Globus pallidus (tissue), 1 donor: ENCODE results near the gene RASL11B.
A peak's percentile ranks its signal among the peaks of the same experiment; 100 is the strongest.
"Not testable (repeated sequence)": the region's sequence is repeated elsewhere in the genome, so short reads cannot be mapped to it uniquely, and the experiment has no call there.

Source experiments
- DNase-seq: peaks from one replicate; pipeline ENCODE4 v3.0.0-alpha.2; 2015; ENCODE audit warnings: low spot score

Gene RASL11B, protein sequence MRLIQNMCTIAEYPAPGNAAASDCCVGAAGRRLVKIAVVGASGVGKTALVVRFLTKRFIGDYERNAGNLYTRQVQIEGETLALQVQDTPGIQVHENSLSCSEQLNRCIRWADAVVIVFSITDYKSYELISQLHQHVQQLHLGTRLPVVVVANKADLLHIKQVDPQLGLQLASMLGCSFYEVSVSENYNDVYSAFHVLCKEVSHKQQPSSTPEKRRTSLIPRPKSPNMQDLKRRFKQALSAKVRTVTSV

DNA sequence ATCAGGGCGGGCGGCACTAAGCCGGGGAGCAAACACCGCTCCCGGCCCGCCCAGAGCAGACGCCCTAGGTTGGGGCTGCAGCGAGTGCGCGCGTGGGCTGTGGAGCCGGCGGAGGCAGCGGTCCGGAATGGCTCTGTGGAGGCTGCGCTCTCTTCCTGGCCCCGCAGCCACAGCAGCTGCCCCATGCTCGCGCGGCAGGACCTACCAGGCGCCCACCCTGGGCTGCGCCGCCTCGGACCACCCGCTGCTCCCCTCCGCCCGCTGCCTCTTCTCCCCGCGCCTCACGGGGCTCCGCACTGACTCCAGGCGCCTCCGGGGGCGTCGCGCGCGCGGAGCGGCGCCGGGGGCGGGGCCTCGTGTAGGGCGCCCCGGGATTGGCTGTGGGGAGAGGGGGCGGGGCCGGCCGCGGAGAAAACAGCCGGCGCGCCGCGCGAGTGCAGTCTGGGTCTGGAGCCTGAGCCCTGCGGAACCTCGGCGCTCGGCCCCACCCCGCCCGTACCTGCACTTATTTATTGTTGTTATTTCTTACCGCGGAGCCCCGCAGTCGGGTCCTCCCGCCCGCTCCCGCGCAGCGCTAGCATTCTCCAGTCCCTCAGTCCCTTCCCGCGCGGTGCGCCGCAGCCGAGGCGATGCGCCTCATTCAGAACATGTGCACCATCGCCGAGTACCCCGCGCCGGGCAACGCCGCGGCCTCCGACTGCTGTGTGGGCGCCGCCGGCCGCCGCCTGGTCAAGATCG is at the start of gene RASL11B:
Gene RASL11B (plus strand): TSS at position 439 of the 738 bp plus-strand sequence. CDS start 191 bp downstream, at position 630.
- peak; percentile 77 for DNase-seq

DNA sequence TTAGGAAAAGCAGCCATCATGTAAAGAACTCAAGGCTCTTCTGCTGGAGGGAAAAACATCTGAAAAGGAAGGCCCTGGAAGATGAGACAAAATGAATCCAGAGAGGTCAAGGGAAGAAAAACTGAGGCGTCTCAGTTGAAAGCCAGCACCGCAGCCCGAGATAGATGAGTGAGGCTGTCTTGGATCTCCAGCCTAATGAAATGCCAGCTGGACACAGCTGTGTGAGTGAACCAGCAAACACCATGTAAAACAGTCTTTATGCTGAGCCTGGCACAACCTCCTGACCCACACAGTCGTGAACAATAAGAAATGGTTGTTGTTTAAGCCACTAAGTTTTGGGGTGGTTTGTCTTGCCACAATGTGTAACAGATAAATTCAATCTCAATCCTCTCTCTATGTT is 48.6 kb upstream of the RASL11B start:
- DNase-seq = no peak

DNA sequence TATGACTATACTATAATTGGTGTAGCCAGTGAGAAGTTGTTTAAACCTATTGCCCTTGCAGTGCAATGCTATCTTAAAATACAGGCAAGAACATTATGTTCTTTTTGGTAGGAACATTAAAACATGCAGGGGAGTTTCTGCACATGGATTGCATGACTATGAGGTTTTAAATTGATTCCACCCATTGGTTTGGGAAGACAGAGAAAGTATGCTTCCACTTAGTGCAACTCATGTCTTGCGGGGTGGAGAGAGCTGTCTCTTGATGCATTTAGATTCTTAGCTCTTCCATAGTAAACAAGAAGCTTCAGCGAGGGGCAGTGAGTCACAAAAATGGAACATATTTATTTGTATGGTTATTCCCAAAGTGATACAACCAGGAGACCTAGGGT is 39.5 kb upstream of the RASL11B start:
- no peak for DNase-seq

DNA sequence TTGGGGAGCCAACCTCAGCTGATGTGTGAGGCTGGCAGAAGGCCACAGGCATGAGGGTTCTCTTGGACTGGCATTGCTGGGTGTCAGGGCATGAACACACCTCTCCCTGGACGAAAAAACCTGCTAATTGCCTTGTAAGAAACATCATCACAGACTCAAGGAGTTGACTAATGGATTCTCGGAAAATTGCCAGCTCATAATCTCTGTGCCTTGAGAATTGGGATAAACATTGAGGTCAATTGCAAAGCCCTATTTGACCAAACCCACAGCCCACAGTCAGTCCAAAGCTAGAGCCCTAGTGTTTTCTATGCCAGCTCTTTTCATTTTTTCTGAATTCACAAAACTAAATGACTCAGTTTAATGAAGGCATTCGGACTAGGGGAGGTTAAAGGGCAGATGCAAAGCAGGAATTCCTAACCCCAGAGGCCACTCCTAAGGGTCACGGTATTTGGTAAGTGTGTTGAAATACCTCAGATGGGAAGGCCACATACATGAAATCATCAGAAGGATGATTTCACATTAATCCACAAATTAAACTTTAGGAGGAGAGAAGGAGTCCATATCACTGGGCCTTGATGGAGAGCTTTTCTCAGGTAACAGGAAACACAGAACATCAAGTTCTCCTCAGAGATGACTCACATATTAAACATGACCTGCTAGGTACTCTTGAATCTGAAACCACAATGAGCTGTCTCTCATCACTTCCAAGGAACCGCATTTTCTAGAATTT is 39.0 kb upstream of the RASL11B start:
- DNase-seq = no peak

DNA sequence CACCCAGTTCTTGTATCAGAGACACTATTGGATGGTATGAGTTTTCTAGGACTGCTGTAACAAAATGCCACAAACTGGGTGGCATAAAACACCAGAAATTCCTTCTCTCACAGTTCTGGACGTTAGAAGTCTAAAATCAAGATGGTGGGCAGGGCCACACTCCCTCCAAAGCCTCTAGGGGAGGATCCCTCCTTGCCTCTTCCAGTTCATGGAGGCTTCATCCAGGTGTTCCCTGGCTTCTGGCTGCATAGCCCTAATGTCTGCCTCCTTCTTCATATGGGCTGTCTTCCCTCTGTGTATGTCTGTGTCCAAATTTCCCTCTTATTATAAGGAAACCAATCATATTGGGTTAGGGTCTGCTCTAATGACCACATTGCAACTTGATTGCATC is 38.4 kb upstream of the RASL11B start:
- DNase-seq = no peak

DNA sequence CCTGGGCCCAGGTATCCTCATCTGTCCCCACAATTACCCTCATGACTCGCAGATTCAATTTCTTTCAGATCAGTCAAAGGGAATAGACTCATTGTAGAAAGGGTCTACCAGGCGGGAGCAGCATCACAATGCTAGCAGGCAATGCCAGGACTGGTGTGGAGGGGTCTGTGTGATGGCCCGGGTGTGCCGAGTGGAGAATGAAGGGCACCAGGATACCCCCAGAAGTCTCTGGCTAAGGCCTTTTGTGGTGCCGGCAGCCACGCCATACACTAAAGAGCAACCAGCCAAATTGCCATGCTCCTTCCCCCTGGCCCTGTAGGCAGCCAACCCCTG is 37.9 kb upstream of the RASL11B start:
- DNase-seq = no peak

DNA sequence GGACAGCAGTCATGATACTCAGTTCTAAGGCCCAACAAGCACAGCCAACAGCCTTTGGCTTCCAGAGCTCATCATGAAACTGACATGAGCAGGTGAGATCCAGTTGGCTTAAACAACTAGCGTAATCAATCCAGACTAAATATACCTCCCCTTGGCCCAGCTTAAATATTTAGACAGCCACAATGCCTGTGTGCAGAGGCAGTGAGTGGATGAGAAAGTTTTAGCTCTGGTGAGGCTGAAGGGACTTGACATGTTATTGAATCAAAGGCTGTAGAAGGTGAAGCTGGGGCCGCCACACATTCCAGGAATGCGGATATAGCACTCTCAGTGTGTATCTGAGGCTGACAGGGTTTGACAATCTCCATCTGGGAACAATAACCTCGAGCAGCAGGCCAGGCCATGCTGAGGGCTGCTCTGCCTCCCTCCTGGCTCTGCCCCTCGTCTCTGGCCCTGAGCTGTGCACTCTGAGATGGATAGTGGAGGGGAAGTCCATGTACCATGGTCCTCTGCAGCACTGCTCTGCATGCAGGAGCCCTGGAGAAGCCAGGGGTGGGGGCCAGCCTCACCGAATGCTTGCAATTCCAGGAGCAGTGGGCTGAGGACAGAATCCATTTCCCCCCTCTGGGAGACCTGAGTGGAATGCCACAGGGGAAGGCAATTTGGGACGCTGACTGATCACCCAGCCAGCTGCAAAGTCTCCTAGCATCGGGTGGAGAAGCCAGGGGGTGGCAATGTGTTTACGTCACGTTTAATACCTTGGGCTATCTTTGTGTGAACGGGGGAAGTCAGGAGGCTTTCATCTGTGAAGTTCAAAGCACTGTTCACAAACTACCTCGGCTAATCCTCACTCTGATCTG is 37.3 kb upstream of the RASL11B start:
- no peak for DNase-seq

DNA sequence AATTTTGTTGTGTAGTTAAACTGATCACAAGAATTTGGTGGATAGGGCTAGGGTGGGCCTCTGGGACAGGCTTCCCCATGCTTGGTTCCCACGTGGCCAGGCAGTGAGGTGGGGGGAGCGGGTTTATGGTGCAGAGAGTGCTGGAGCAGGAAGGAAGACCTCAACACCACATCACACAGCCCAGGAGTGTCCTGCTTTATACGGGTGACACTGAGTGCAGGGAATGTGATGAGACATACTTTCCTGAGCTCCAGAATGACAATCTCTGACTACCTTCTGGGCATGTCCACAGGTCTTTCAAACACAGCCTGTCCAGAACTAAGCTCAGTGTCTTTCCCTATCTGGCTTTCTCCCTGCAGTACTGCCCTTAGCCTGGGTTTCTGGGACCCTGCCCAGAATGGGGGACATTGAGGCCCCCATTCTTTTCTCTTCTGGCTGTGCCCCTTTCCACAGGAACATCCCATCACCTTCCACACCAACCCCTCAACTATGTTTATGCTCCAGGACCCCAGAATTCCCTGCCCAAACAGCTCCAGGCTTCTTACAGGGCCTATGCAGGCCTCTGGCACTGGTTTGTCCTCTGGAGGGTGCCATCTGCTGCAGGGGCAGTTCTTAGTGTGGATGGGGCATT is 36.5 kb upstream of the RASL11B start:
- no peak for DNase-seq

DNA sequence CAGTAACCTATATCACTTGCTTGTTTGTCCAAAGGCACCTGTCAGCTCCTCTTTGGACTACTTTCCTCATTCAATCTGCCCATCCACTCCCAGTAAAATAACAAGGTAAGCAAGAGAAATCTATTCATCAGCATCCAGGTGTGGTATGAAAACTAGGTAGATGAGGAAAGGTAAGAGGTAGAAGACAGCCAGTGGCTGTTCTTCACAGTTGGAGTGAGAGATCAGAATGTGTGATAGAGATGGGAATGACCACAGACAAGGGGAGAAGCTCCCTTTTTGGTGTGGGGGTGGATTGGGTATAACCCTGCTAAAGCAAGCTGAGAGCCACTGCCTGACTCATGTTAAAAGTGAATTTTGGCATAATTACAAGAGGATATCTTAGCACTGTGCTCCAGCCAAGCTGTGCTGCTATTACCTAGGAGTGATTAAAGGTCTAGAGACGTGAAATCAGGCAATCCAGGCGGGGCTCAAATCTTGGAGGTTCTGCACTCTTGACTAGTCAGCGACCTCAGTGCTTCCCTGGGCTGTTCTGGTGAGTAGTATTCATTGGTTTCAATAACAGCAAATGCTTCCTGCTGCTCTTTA is 28.1 kb upstream of the RASL11B start:
- no peak for DNase-seq

DNA sequence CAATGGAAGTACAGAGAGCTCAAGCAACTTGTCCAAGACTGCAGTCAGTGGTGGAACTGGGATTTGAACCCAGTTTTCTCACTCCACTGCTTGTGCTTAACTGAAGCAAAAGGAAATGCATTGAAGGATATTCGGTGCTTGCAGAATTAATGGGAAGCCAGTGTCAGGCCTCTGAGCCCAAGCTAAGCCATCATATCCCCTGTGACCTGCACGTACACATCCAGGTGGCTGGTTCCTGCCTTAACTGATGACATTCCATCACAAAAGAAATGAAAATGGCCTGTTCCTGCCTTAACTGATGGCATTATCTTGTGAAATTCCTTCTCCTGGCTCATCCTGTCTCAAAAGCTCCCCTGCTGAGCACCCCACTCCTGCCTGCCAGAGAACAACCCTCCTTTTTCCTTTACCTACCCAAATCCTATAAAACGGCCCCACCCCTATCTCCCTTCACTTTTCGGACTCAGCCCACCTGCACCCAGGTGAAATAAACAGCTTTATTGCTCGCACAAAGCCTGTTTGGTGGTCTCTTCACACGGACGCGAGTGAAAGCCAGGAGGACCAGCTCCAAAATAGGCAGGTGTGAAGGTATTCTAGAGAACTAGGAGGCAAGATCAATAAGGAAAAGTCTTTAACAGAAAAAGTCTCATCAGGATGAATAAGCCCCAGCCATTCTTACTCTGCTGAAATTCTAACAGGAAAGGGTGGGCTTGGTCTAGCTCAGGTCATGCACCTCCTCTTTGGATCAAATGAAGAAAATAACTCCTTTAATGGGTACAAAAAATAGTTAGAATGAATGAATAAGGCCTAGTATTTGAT is 27.3 kb upstream of the RASL11B start:
- not testable (repeated sequence) for DNase-seq

DNA sequence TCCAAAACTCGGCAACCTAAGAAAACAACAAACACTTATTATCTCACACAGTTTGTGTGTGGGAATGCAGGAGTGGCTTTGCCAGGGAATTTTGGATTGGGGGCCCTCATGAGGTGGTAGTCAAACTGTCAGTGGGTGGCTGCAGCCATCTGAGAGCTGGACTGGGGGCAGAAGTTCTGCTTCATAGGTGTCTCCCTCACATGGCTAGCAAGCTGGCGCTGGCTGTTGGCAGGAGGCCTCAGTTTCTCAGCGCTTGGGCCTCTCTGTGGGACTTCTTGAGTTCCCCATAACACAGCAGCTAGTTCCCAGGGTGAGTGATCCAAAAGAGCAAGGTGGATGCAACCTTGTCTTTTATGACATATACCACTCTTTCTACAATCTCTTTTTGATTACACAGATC is 26.0 kb upstream of the RASL11B start:
- no peak for DNase-seq

DNA sequence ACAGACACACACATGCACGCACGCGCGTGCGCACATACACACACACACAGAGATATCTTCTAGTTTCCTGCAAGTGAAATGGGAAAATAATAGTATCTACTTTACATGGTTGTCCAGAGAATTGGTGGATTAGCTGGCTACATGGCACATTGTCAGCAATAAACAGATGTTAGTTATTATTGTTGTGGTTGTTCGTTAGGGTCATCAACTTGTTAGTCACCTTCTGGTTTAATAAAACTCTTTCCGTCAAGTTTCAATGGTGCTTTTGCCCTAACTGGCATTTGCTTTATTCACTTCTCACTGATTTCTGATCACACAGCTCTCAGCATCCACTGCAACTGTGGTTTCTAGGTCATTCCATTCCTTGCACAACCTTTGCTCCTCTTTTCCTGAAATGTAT is 25.4 kb upstream of the RASL11B start:
- DNase-seq = no peak

DNA sequence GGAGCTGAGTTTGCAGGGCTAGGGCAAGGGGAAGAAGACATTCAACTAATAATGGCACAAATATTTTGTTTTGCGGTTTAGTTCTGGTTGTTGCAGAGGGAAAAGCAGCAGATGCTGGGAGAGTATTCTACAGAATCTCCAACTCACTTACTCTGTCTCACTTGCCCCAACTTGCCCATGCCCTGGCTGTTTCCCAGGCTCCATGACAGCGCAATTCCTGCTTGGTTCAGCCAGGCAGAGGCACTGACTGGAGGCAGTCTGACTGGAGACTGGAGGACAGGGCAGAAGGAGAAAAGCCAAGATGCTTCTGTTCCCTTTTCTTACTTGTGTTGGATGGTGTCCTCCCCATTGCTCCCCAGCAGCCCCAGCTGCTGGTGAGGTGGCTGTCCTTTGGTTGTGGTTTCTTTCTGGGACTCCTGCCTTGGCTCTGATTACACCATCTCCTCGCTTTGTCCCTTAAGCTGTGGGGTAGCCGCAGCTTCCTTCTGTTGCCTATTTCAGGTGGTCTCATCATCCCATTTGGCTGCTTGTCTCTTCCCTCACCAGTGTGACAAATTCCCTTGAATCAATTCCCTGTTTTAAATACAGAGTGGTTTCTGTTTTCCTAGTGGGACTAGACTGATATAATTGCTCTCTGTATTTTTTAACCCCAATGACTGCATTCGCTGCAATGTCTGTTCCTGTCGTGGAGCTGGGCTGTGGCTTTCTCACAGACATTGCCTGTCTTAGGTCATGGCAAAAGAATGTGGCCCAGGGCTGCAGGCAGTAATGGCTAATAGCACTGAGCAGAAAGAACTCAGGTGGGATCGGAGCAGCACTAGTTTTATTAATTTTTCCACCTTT is 24.2 kb upstream of the RASL11B start:
- no peak for DNase-seq

DNA sequence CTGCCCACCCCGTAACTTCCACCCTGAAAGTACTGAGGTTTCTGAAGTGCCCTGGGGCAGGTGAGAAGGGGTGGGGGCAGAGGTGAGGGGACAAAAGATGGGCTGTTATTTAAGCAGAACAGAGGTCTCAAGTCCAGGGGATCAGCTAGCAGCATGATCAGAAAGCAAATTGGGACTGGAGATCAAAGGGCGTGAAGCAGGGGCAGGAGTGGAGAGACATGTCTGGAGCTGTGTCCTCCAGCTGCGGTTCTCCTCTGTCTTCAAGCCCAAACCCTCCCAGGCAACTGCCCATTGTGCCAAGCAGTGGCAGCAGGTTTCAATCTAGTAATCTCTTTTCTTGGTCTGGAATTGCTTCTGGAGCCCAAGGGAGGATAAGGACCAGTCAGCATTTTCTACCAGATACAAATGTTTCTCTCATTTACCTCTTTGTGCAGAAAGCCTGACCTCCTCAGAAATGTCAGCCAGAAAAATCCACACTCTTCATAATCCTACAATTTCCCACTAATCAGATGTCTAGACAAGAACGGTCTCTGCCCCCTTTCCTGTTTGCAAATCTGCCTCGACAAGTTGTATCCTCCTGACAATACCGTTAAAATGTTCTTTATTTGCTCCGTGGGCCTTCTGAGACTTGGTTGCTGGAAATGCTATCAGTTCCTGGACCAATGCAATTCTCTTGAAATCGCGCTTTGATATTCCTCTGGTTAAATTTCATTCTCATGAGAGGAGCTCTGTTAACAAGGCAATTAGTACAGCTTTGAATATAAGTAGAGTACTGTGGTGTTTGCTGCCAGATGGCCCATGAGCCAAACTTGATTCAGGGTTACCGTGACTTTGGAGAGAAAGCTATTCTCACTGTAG is 23.2 kb upstream of the RASL11B start:
- DNase-seq = no peak

DNA sequence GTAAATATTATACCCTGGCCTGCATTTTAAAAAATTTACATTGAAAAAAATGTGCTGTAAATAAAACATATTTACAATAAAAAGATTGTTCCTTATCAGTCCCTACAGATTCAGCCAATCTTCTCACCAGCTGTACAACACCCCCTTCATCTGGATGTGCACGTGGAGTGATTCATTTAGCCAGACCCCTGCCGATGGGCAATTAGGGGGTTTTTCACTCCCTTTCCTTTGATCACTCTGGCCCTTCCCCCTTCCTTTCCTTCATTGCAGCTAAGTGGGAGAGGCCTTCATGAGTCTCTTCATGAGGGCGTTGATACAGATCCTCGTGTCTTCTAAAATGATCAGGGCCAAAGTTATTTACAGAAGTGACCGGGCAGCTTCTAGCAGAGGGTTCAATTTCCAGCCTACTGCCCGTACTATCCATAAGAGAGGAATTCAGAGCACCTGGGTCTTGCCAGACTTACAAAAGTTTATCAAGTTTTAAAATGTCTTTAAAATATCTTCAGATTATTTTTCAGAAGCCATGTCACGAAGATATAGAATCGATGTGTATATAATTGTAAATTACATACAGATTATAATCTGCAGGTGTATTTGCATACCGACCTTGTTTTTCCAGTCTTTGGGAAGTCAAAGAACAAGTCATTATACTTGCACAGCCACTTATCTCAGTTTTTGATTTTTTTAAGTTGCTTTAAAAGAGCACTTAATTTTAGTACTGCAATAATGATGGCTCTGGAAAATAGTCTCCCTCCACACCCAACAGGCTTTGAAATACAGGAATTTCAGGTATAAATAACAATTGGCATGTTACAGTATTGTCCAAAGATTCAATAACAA is 21.4 kb upstream of the RASL11B start:
- DNase-seq = no peak

DNA sequence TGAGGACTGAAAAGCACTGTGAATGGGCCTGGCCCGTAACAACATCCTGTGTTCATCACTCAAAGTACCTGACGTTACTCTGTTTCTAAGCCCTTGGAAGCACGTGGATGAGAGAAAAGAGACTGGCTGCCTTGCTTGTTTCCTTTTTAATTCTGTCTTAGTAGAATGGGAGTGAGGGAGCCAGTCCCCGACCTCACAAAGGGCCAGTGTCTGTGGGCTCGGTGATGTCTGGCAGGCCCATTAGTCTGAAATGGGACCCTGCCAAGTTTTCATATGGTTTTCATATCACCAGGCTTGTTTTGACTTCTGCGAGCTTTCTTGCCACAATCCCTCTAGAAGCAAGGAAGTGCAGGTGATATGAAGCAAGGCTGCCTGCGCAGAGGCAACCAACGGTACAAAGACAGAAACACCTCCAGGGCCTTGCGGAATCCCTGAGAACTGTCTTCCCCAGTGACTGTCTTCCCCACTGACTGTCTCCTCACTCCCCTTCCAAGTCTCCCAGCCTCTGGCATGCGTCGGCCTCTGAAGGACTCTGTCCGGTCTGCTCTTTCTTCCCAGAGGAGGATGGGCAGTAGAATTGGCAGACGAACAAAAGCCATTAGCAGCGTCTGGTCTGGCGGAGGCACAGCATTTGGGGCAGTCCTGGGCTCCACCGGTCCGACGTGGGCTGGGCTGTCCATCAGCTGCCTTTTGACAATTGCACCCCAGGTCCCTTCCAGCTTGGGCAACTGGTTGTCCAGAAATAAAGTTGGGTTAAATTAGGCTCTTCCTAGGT is 20.2 kb upstream of the RASL11B start:
- peak; percentile 74 for DNase-seq

DNA sequence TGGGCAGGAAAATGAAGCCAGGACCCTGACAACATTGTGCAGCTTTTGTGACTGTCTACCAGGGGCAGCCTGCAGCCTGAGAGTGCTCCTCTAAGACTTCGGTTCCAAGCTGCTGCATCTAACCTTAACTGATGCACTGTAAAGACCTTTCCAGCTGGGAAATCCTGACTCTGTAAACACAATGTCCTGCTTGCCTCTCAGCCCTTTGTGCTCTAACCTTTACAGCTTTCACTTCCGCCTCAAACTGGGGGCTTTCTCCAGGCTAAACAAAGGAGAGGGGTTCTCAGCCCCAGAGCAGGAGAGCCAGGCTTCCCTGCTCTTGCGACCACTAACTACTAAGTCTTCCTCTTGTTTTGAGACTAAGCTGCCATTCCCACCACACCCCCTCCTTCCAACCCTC is 19.3 kb upstream of the RASL11B start:
- DNase-seq = no peak
